Measurements from ENCODE around the gene AFAP1. TPM values are rescaled to one million over a fixed set of nuclear protein-coding genes. Genes with fewer than 3 reads are reported as not detected.

The AFAP1 gene
- total and polyA plus RNA-seq, 2 of the 8 experiments (the other 6 are each of a cell fraction or from before 2014, with no cell fraction given): 3.6 to 18.2 TPM

- TF ChIP-seq, protein P1, sequence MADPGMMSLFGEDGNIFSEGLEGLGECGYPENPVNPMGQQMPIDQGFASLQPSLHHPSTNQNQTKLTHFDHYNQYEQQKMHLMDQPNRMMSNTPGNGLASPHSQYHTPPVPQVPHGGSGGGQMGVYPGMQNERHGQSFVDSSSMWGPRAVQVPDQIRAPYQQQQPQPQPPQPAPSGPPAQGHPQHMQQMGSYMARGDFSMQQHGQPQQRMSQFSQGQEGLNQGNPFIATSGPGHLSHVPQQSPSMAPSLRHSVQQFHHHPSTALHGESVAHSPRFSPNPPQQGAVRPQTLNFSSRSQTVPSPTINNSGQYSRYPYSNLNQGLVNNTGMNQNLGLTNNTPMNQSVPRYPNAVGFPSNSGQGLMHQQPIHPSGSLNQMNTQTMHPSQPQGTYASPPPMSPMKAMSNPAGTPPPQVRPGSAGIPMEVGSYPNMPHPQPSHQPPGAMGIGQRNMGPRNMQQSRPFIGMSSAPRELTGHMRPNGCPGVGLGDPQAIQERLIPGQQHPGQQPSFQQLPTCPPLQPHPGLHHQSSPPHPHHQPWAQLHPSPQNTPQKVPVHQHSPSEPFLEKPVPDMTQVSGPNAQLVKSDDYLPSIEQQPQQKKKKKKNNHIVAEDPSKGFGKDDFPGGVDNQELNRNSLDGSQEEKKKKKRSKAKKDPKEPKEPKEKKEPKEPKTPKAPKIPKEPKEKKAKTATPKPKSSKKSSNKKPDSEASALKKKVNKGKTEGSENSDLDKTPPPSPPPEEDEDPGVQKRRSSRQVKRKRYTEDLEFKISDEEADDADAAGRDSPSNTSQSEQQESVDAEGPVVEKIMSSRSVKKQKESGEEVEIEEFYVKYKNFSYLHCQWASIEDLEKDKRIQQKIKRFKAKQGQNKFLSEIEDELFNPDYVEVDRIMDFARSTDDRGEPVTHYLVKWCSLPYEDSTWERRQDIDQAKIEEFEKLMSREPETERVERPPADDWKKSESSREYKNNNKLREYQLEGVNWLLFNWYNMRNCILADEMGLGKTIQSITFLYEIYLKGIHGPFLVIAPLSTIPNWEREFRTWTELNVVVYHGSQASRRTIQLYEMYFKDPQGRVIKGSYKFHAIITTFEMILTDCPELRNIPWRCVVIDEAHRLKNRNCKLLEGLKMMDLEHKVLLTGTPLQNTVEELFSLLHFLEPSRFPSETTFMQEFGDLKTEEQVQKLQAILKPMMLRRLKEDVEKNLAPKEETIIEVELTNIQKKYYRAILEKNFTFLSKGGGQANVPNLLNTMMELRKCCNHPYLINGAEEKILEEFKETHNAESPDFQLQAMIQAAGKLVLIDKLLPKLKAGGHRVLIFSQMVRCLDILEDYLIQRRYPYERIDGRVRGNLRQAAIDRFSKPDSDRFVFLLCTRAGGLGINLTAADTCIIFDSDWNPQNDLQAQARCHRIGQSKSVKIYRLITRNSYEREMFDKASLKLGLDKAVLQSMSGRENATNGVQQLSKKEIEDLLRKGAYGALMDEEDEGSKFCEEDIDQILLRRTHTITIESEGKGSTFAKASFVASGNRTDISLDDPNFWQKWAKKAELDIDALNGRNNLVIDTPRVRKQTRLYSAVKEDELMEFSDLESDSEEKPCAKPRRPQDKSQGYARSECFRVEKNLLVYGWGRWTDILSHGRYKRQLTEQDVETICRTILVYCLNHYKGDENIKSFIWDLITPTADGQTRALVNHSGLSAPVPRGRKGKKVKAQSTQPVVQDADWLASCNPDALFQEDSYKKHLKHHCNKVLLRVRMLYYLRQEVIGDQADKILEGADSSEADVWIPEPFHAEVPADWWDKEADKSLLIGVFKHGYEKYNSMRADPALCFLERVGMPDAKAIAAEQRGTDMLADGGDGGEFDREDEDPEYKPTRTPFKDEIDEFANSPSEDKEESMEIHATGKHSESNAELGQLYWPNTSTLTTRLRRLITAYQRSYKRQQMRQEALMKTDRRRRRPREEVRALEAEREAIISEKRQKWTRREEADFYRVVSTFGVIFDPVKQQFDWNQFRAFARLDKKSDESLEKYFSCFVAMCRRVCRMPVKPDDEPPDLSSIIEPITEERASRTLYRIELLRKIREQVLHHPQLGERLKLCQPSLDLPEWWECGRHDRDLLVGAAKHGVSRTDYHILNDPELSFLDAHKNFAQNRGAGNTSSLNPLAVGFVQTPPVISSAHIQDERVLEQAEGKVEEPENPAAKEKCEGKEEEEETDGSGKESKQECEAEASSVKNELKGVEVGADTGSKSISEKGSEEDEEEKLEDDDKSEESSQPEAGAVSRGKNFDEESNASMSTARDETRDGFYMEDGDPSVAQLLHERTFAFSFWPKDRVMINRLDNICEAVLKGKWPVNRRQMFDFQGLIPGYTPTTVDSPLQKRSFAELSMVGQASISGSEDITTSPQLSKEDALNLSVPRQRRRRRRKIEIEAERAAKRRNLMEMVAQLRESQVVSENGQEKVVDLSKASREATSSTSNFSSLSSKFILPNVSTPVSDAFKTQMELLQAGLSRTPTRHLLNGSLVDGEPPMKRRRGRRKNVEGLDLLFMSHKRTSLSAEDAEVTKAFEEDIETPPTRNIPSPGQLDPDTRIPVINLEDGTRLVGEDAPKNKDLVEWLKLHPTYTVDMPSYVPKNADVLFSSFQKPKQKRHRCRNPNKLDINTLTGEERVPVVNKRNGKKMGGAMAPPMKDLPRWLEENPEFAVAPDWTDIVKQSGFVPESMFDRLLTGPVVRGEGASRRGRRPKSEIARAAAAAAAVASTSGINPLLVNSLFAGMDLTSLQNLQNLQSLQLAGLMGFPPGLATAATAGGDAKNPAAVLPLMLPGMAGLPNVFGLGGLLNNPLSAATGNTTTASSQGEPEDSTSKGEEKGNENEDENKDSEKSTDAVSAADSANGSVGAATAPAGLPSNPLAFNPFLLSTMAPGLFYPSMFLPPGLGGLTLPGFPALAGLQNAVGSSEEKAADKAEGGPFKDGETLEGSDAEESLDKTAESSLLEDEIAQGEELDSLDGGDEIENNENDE (IDR thresholded peaks at IDR 0.05; ENCODE audit: insufficient replicate concordance, low read length): no peak
- no peak for TF ChIP-seq SIN3A (conservative IDR thresholded peaks at IDR 0.05 in 1 of 2, IDR thresholded peaks at IDR 0.05 in 1 of 2; ENCODE audit: low read depth in 1 of 2, low read length in 2 of 2)
- TF ChIP-seq SAP30 (IDR thresholded peaks at IDR 0.05; ENCODE audit: insufficient read depth, insufficient replicate concordance, low read length): no peak
- TF ChIP-seq JUN (IDR thresholded peaks at IDR 0.05; ENCODE audit: low read depth, low read length): no peak
- no peak for TF ChIP-seq EZH2 (IDR thresholded peaks at IDR 0.05; ENCODE audit: low read depth, low read length, severe bottlenecking)
- TF ChIP-seq RBBP5 (IDR thresholded peaks at IDR 0.05; ENCODE audit: borderline replicate concordance, low read depth, low read length): no peak
- no peak for TF ChIP-seq POLR2AphosphoS5 (IDR thresholded peaks at IDR 0.05; ENCODE audit: low read depth, low read length)
- no peak for TF ChIP-seq HDAC6 (IDR thresholded peaks at IDR 0.05; ENCODE audit: low read depth, low read length)
- no peak for TF ChIP-seq ASH2L (IDR thresholded peaks at IDR 0.05; ENCODE audit: low read length)
- TF ChIP-seq KDM5A (IDR thresholded peaks at IDR 0.05; ENCODE audit: low read length): no peak
Observed at GRCh38 chr4:7894098-7894676, 45.5 kb downstream of the AFAP1 start (continued).

All from H1 (cell line).